ENCODE results near the gene PLEKHA6.

GRCh38 chr1:204205486-204205885 lies 154.2 kb downstream of the PLEKHA6 start:
- no peak for TF ChIP-seq POLR2AphosphoS5 (IDR thresholded peaks at IDR 0.05; ENCODE audit: low read depth, low read length)
- no peak for TF ChIP-seq POLR2A (IDR thresholded peaks at IDR 0.05; ENCODE audit: low read depth, low read length)
- no peak for TF ChIP-seq TAF1 (IDR thresholded peaks at IDR 0.05; ENCODE audit: low read depth, low read length)
- no peak for TF ChIP-seq PAX5 (IDR thresholded peaks at IDR 0.05; ENCODE audit: insufficient read depth, low read length, severe bottlenecking)
- TF ChIP-seq SPI1 (IDR thresholded peaks at IDR 0.05; ENCODE audit: low read depth, low read length) = no peak
- no peak for TF ChIP-seq POU2F2 (IDR thresholded peaks at IDR 0.05; ENCODE audit: low read depth, low read length)

Data from GM12891 (cell line).